ENCODE results near the gene AIF1L. TPM values are rescaled to one million over a fixed set of nuclear protein-coding genes. Genes with fewer than 3 reads are reported as not detected.
"Not testable (repeated sequence)": the region's sequence is repeated elsewhere in the genome, so short reads cannot be mapped to it uniquely, and the experiment has no call there.

AIF1L gene
- total RNA-seq, 1 donor from 2014 or later: 0.25 TPM

GRCh38 chr9:131119600-131119999, 23.3 kb downstream of the AIF1L start:
- intact Hi-C loops (cut with micrococcal nuclease): no loop called here

GRCh38 chr9:131120620-131121228, 24.4 kb downstream of the AIF1L start:
- intact Hi-C loops (cut with micrococcal nuclease): loop anchor here (10.0 kb wide), 2 partner anchors 66 to 426 kb away; partner anchors contain the start of gene EXOSC2

GRCh38 chr9:131121346-131121745, 25.0 kb downstream of the AIF1L start:
- intact Hi-C loops (cut with micrococcal nuclease): loop anchor here (10.0 kb wide), 2 partner anchors 67 to 427 kb away; partner anchors contain the start of gene EXOSC2

- intact Hi-C loops (cut with micrococcal nuclease): loop anchor here (10.0 kb wide), 2 partner anchors 67 to 427 kb away; partner anchors contain the start of gene EXOSC2
Measured at GRCh38 chr9:131122158-131122557, 25.8 kb downstream of the AIF1L start.

GRCh38 chr9:131125038-131125287, 28.6 kb downstream of the AIF1L start:
- intact Hi-C loops (cut with micrococcal nuclease): loop anchor here (1.0 to 10.0 kb wide), 3 partner anchors 70 to 430 kb away; partner anchors contain the start of genes EXOSC2 and UCK1

GRCh38 chr9:131125288-131126058, 29.1 kb downstream of the AIF1L start, which contains the start of gene NUP214:
Gene NUP214 (plus strand): TSS chr9:131125586. CDS start chr9:131125705, 119 bp downstream.
- intact Hi-C loops (cut with micrococcal nuclease): loop anchor here (1.0 to 10.0 kb wide), 3 partner anchors 71 to 431 kb away; partner anchors contain the start of genes EXOSC2 and UCK1

GRCh38 chr9:131126059-131126426, 29.7 kb downstream of the AIF1L start:
- intact Hi-C loops (cut with micrococcal nuclease): loop anchor here (10.0 kb wide), 2 partner anchors 71 to 431 kb away; partner anchors contain the start of gene EXOSC2

- intact Hi-C loops (cut with micrococcal nuclease): loop anchor here (10.0 kb wide), 2 partner anchors 74 to 434 kb away; partner anchors contain the start of gene EXOSC2
Measured at GRCh38 chr9:131129183-131129582, 32.9 kb downstream of the AIF1L start.

- intact Hi-C loops (cut with micrococcal nuclease): no loop called here
Measured at GRCh38 chr9:131138676-131139075, 42.3 kb downstream of the AIF1L start.

GRCh38 chr9:131140112-131140511, 43.8 kb downstream of the AIF1L start:
- intact Hi-C loops (cut with micrococcal nuclease): no loop called here

GRCh38 chr9:131140550-131140949, 44.2 kb downstream of the AIF1L start:
- intact Hi-C loops (cut with micrococcal nuclease): no loop called here

- intact Hi-C loops (cut with micrococcal nuclease): no loop called here
Measured at GRCh38 chr9:131142160-131142559, 45.8 kb downstream of the AIF1L start.

- intact Hi-C loops (cut with micrococcal nuclease): no loop called here
Measured at GRCh38 chr9:131144201-131144600, 47.9 kb downstream of the AIF1L start.

GRCh38 chr9:131145245-131145644, 48.9 kb downstream of the AIF1L start:
- intact Hi-C loops (cut with micrococcal nuclease): no loop called here

- intact Hi-C loops (cut with micrococcal nuclease): no loop called here
Measured at GRCh38 chr9:131146186-131146585, 49.9 kb downstream of the AIF1L start.

- intact Hi-C loops (cut with micrococcal nuclease): no loop called here
Measured at GRCh38 chr9:131148276-131148675, 51.9 kb downstream of the AIF1L start.

GRCh38 chr9:131148966-131149687, 52.8 kb downstream of the AIF1L start:
- intact Hi-C loops (cut with micrococcal nuclease): no loop called here

GRCh38 chr9:131149688-131150053, 53.3 kb downstream of the AIF1L start:
- intact Hi-C loops (cut with micrococcal nuclease): no loop called here

GRCh38 chr9:131153595-131153994, 57.3 kb downstream of the AIF1L start:
- intact Hi-C loops (cut with micrococcal nuclease): no loop called here

GRCh38 chr9:131158673-131159072, 62.3 kb downstream of the AIF1L start:
- intact Hi-C loops (cut with micrococcal nuclease): not testable (repeated sequence)

- intact Hi-C loops (cut with micrococcal nuclease): no loop called here
Measured at GRCh38 chr9:131160416-131161112, 64.2 kb downstream of the AIF1L start.

Measured in T-helper 2 cell treated with Interferon-gamma antibody and Interleukin-4, amounts not matched to agents 100 ng/mL and 5 ng/mL, for 36 hours (primary cell).